Activated T-cell treated with anti-CD3 and anti-CD28 coated beads, Interleukin-2, amount 50 U/mL, for 4 hours (primary cell): ENCODE measurements around the gene BIRC2. TPM values are rescaled to one million over a fixed set of nuclear protein-coding genes. Genes with fewer than 3 reads are reported as not detected.
"Not testable (repeated sequence)": the region's sequence is repeated elsewhere in the genome, so short reads cannot be mapped to it uniquely, and the experiment has no call there.

Source experiments
- ATAC-seq, 2 donors: fragments of 200-7000 bp; cut with Tn5 transposase; one replicate each; pipeline ENCODE4 v1.10.0; 2021
- DNase-seq: peaks from one replicate; pipeline ENCODE4 v3.0.0-alpha.2; 2020
- H3K27me3 Mint-ChIP-seq: one replicate; pipeline ENCODE4 v1.8.0; 2021; ENCODE audit warnings: low read depth, mixed read lengths
- H3K36me3 Mint-ChIP-seq: one replicate; pipeline ENCODE4 v1.8.0; 2022; ENCODE audit warnings: mixed read lengths; ENCODE audit not compliant: insufficient read depth
- H3K4me1 Mint-ChIP-seq: one replicate; pipeline ENCODE4 v1.8.0; 2021; ENCODE audit warnings: low read depth, mixed read lengths
- H3K4me3 Mint-ChIP-seq: one replicate; pipeline ENCODE4 v1.8.0; 2021; ENCODE audit warnings: mild to moderate bottlenecking, moderate library complexity, mixed read lengths
- H3K9me3 Mint-ChIP-seq: one replicate; pipeline ENCODE4 v1.8.0; 2021; ENCODE audit warnings: mixed read lengths
- total RNA-seq, 3 donors: library from RNA; stranded (reverse); gene quantifications; one replicate each; pipeline ENCODE4 v1.2.1, GENCODE V29; 2021

Gene BIRC2
- total RNA-seq = 10 to 100 TPM; 25.0 to 31.9 (median 31.7) TPM

GRCh38 chr11:102346748-102347461 is at the start of gene BIRC2:
TSS of gene BIRC2 (plus strand) at chr11:102347214. CDS start at chr11:102349855, 2,641 bp downstream.
- DNase-seq = peak; percentile 94
- H3K36me3 Mint-ChIP-seq = peaks cover 15% of the 10 kb centered on the region
- peak within 1 kb of the TSS; percentile 98 for H3K4me3 Mint-ChIP-seq
- peak; percentile 92 to 95 for ATAC-seq
- peaks cover 44% of the 10 kb centered on the region for H3K4me1 Mint-ChIP-seq
- no peaks in the 10 kb centered on the region for H3K9me3 Mint-ChIP-seq
- H3K27me3 Mint-ChIP-seq = no peaks in the 10 kb centered on the region

GRCh38 chr11:102300837-102301236 is 46.2 kb upstream of the BIRC2 start:
- DNase-seq = peak; percentile 50
- peaks cover 24% of the 10 kb centered on the region for H3K9me3 Mint-ChIP-seq
- H3K4me3 Mint-ChIP-seq, ATAC-seq, H3K27me3 Mint-ChIP-seq: not testable (repeated sequence)
- H3K4me1 Mint-ChIP-seq = peaks cover 68% of the 10 kb centered on the region
- peaks cover 11% of the 10 kb centered on the region for H3K36me3 Mint-ChIP-seq

GRCh38 chr11:102302241-102302640 is 44.8 kb upstream of the BIRC2 start:
- H3K4me1 Mint-ChIP-seq = peaks cover 81% of the 10 kb centered on the region

GRCh38 chr11:102304686-102305085 is 42.3 kb upstream of the BIRC2 start:
- Mint-ChIP-seq H3K27me3 (no peaks in the 10 kb centered on the region), H3K4me1 (peaks cover 77% of the 10 kb centered on the region), H3K4me3 (no peak overlapping the region), H3K9me3 (peaks cover 24% of the 10 kb centered on the region), H3K36me3 (peaks cover 11% of the 10 kb centered on the region)
- ATAC-seq (no peak), DNase-seq (no peak)

More at GRCh38 chr11:102302241-102302640, 44.8 kb upstream of the BIRC2 start:
- H3K4me3 Mint-ChIP-seq = no peak overlapping the region
- ATAC-seq = no peak
- peaks cover 11% of the 10 kb centered on the region for H3K36me3 Mint-ChIP-seq
- peaks cover 24% of the 10 kb centered on the region for H3K9me3 Mint-ChIP-seq
- no peak for DNase-seq
- H3K27me3 Mint-ChIP-seq = no peaks in the 10 kb centered on the region

GRCh38 chr11:102305352-102306047 is 41.5 kb upstream of the BIRC2 start:
- Mint-ChIP-seq H3K4me3 (peak overlapping the region; percentile 35), H3K9me3 (peaks cover 24% of the 10 kb centered on the region), H3K36me3 (peaks cover 11% of the 10 kb centered on the region), H3K27me3 (no peaks in the 10 kb centered on the region), H3K4me1 (peaks cover 72% of the 10 kb centered on the region)
- no peak for ATAC-seq
- DNase-seq = no peak

- Mint-ChIP-seq H3K27me3 (no peaks in the 10 kb centered on the region), H3K4me3 (peak overlapping the region; percentile 56), H3K9me3 (peaks cover 24% of the 10 kb centered on the region), H3K4me1 (peaks cover 69% of the 10 kb centered on the region), H3K36me3 (peaks cover 11% of the 10 kb centered on the region)
- peak; percentile 45 to 47 for ATAC-seq
- no peak for DNase-seq
Observed at GRCh38 chr11:102306048-102306597, 40.9 kb upstream of the BIRC2 start.

GRCh38 chr11:102306817-102307726 is 39.9 kb upstream of the BIRC2 start:
- peaks cover 6% of the 10 kb centered on the region for H3K36me3 Mint-ChIP-seq
- DNase-seq = no peak
- peaks cover 16% of the 10 kb centered on the region for H3K9me3 Mint-ChIP-seq
- peak; percentile 42 to 70 for ATAC-seq
- no peaks in the 10 kb centered on the region for H3K27me3 Mint-ChIP-seq
- peak overlapping the region; percentile 56 for H3K4me3 Mint-ChIP-seq
- peaks cover 66% of the 10 kb centered on the region for H3K4me1 Mint-ChIP-seq

- peaks cover 68% of the 10 kb centered on the region for H3K4me1 Mint-ChIP-seq
Observed at GRCh38 chr11:102307727-102308038, 39.3 kb upstream of the BIRC2 start.

GRCh38 chr11:102309621-102310541 is 37.1 kb upstream of the BIRC2 start:
- Mint-ChIP-seq H3K36me3 (no peaks in the 10 kb centered on the region), H3K4me3 (no peak overlapping the region), H3K4me1 (peaks cover 72% of the 10 kb centered on the region), H3K9me3 (peaks cover 1% of the 10 kb centered on the region), H3K27me3 (no peaks in the 10 kb centered on the region)
- DNase-seq = no peak
- no peak for ATAC-seq

More at GRCh38 chr11:102307727-102308038, 39.3 kb upstream of the BIRC2 start:
- DNase-seq (no peak), ATAC-seq (no peak)
- peaks cover 6% of the 10 kb centered on the region for H3K36me3 Mint-ChIP-seq
- H3K27me3 Mint-ChIP-seq = no peaks in the 10 kb centered on the region
- H3K9me3 Mint-ChIP-seq = peaks cover 16% of the 10 kb centered on the region
- H3K4me3 Mint-ChIP-seq = no peak overlapping the region

- no peak for ATAC-seq
- no peaks in the 10 kb centered on the region for H3K27me3 Mint-ChIP-seq
- peaks cover 63% of the 10 kb centered on the region for H3K4me1 Mint-ChIP-seq
- peaks cover 1% of the 10 kb centered on the region for H3K36me3 Mint-ChIP-seq
- H3K9me3 Mint-ChIP-seq = no peaks in the 10 kb centered on the region
- peak overlapping the region; percentile 28 for H3K4me3 Mint-ChIP-seq
- DNase-seq = no peak
Observed at GRCh38 chr11:102312667-102313066, 34.3 kb upstream of the BIRC2 start.

GRCh38 chr11:102313238-102313940 is 33.6 kb upstream of the BIRC2 start:
- H3K4me3 Mint-ChIP-seq = peak overlapping the region; percentile 59
- H3K27me3 Mint-ChIP-seq = no peaks in the 10 kb centered on the region
- H3K4me1 Mint-ChIP-seq = peaks cover 59% of the 10 kb centered on the region
- H3K9me3 Mint-ChIP-seq = no peaks in the 10 kb centered on the region
- DNase-seq (no peak), ATAC-seq (no peak)
- H3K36me3 Mint-ChIP-seq = peaks cover 3% of the 10 kb centered on the region

- H3K36me3 Mint-ChIP-seq = peaks cover 12% of the 10 kb centered on the region
- ATAC-seq (no peak), DNase-seq (no peak)
- peaks cover 60% of the 10 kb centered on the region for H3K4me1 Mint-ChIP-seq
- H3K9me3 Mint-ChIP-seq = no peaks in the 10 kb centered on the region
- H3K4me3 Mint-ChIP-seq = no peak overlapping the region
- no peaks in the 10 kb centered on the region for H3K27me3 Mint-ChIP-seq
Observed at GRCh38 chr11:102314784-102315183, 32.2 kb upstream of the BIRC2 start.
